ENCODE measurements around the gene SURF2.

SURF2 gene

GRCh38 chr9:133393399-133393798 is 37.0 kb downstream of the SURF2 start:
- DNase-seq (ENCODE audit: low read depth), result no peak
- H3K4me3 ChIP-seq (ENCODE audit: low read length), result no peak overlapping the region
- TF ChIP-seq CTCF (conservative IDR thresholded peaks at IDR 0.05; ENCODE audit: low read length), result no peak

- H3K4me3 ChIP-seq (ENCODE audit: low read length), result no peak overlapping the region
- TF ChIP-seq CTCF (conservative IDR thresholded peaks at IDR 0.05; ENCODE audit: low read length), result no peak
- DNase-seq (ENCODE audit: low read depth), result no peak
Measured at GRCh38 chr9:133394687-133395271, 38.4 kb downstream of the SURF2 start.

GRCh38 chr9:133396952-133397351 is 40.6 kb downstream of the SURF2 start:
- no peak overlapping the region for H3K4me3 ChIP-seq (ENCODE audit: low read length)
- DNase-seq (ENCODE audit: low read depth), result no peak
- peak; percentile 29 for TF ChIP-seq CTCF (conservative IDR thresholded peaks at IDR 0.05; ENCODE audit: low read length)

- no peak for TF ChIP-seq CTCF (conservative IDR thresholded peaks at IDR 0.05; ENCODE audit: low read length)
- no peak overlapping the region for H3K4me3 ChIP-seq (ENCODE audit: low read length)
- DNase-seq (ENCODE audit: low read depth), result no peak
Measured at GRCh38 chr9:133397370-133397769, 41.0 kb downstream of the SURF2 start.

- DNase-seq (ENCODE audit: low read depth), result no peak
- H3K4me3 ChIP-seq (ENCODE audit: low read length), result no peak overlapping the region
- no peak for TF ChIP-seq CTCF (conservative IDR thresholded peaks at IDR 0.05; ENCODE audit: low read length)
Measured at GRCh38 chr9:133397895-133398294, 41.5 kb downstream of the SURF2 start.

- H3K4me3 ChIP-seq (ENCODE audit: low read length), result no peak overlapping the region
- no peak for DNase-seq (ENCODE audit: low read depth)
- no peak for TF ChIP-seq CTCF (conservative IDR thresholded peaks at IDR 0.05; ENCODE audit: low read length)
Measured at GRCh38 chr9:133400292-133400691, 43.9 kb downstream of the SURF2 start.

- H3K4me3 ChIP-seq (ENCODE audit: low read length), result no peak overlapping the region
- TF ChIP-seq CTCF (conservative IDR thresholded peaks at IDR 0.05; ENCODE audit: low read length), result no peak
- no peak for DNase-seq (ENCODE audit: low read depth)
Measured at GRCh38 chr9:133401588-133401987, 45.2 kb downstream of the SURF2 start.

Measured in AG10803 (cell line).